Activated CD4-positive, alpha-beta T cell treated with anti-CD3 and anti-CD28 coated beads for 1 hour (primary cell): ENCODE results near the gene TMEM171.

Experiments
- DNase-seq: peaks from one replicate; pipeline ENCODE4 v3.0.0-alpha.2; 2020

TMEM171 gene

GRCh38 chr5:73121119-73121463, 716 bp downstream of the TMEM171 start:
- no peak for DNase-seq

- DNase-seq = no peak
These were observed 2.8 kb downstream of the TMEM171 start for GRCh38 chr5:73122875-73123810.

DNA sequence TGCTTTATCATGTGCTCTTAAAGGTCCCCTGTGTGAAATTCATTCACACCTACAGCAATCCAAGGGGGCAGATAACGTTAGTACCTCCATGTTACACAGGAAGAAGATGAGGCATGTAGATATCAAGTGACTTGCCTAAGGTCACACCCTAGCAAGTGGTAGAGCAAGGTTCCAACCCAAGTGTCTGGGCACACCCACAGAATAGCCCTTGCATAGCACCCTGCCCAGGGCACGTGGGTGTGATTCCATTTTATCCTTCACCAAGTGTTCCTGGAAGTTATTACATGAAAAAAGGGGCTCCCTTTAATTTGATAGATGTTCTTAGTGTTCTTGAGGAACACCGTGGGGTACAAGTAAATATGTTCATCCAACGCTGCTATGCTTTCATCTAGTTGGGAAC, 4.9 kb downstream of the TMEM171 start:
- no peak for DNase-seq

- DNase-seq = no peak
These were observed 6.0 kb downstream of the TMEM171 start for GRCh38 chr5:73126381-73126780.

DNA sequence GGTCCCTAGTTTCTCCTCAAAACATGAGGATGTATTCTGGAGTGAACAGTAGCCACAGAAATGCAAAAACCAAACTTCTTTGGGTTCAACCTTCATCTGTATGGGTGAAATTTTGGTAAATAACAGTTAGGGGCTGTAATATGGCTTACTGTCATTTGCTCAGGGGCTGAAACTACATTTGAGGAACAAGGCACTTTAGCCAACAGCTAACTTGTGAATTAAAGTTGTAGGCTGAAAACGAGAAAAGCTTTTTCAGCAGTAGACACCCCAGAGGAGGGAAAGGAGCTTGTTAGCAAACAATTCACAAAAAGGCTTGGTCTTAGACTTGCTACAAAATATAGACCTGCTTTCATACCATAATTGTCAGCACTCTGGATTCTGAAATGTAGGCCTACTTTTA, 6.6 kb downstream of the TMEM171 start:
- DNase-seq = no peak

- no peak for DNase-seq
These were observed 8.8 kb downstream of the TMEM171 start for GRCh38 chr5:73129143-73129542.

GRCh38 chr5:73130811-73131210, 10.4 kb downstream of the TMEM171 start:
- no peak for DNase-seq

DNA sequence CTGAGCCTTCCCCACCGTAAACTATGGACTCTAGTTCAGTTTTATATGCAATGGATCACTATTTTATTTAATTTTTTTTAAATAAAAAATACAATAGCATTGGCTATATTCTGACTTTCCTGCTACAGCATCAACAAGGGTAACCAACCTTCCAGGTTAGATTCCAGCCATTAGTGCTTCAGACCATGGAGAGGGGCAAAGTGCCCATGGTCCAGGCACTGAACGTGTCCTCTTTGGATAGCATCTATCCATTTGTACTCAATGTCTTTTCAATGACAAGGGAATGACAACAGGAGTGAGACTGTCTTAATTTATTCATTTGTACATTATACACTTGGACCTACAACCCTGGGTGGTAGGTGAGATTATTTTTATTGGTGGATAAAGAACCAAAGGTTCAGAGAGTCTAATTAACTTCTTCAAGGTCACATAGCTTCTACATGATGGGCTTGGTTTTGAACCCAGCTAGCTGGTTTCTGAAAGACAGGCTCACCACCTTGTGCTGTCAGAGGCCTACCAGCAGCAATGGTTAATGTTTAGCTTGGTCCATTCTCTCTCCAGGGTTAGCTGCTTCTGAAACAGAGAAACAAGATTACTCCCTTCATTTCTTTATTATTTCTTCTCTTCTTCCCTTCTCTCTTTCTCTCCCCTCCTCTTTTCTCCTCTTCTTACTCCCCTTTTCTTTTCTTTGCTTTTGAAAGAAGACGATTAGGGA, 11.5 kb downstream of the TMEM171 start:
- DNase-seq = no peak

DNA sequence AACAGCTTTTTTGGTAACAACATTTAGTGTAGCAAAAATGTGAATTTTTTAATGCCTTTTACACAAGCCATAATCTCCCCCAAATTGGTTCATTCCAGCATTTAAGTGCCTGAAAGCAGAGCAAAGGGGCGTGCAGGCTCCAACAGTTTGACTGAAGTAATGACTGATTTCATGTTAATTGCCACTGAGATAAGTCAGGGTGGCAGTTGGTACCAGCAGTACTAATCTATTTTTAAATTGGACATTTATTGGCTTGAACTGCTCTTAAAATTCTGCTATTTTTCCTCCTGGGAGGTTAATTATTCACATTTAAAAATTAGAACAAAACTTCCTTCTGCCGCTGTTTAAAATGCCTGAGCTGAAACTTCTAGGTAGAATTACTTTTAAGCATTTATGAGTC, 12.4 kb downstream of the TMEM171 start:
- DNase-seq = no peak

- DNase-seq = no peak
These were observed 14.6 kb downstream of the TMEM171 start for GRCh38 chr5:73135021-73135420.

DNA sequence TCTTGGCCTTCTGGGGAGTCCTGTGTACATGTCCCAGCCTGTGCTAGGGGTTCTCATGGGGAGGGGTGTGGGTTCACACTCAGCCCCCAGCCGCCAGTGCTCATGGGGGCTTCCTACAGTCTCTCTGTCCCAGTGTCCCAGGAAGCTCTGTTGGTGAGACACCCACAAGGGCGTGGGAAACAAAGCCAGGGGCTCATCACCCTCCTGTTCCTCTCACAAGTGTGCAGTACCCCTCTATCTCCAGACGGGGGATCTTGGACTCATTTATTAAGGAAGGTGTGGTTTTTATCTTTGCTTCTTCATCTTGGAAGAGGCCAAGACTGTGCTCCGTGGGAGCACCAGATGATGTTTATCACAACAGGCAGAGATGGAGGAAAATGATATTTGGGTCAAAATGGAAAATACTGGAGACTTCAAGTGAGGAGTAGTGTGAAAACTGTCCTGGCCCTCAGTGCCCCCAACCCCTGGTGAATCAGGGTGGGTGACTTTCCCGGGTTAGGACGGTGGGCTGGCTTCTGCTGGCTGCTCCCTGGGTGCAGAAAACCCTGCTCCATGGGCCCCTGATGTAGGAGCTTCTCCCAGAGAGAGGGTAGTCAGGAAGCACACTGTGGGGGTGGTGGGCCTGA, 15.2 kb downstream of the TMEM171 start:
- no peak for DNase-seq

GRCh38 chr5:73136055-73136562, 15.7 kb downstream of the TMEM171 start:
- DNase-seq = no peak

DNA sequence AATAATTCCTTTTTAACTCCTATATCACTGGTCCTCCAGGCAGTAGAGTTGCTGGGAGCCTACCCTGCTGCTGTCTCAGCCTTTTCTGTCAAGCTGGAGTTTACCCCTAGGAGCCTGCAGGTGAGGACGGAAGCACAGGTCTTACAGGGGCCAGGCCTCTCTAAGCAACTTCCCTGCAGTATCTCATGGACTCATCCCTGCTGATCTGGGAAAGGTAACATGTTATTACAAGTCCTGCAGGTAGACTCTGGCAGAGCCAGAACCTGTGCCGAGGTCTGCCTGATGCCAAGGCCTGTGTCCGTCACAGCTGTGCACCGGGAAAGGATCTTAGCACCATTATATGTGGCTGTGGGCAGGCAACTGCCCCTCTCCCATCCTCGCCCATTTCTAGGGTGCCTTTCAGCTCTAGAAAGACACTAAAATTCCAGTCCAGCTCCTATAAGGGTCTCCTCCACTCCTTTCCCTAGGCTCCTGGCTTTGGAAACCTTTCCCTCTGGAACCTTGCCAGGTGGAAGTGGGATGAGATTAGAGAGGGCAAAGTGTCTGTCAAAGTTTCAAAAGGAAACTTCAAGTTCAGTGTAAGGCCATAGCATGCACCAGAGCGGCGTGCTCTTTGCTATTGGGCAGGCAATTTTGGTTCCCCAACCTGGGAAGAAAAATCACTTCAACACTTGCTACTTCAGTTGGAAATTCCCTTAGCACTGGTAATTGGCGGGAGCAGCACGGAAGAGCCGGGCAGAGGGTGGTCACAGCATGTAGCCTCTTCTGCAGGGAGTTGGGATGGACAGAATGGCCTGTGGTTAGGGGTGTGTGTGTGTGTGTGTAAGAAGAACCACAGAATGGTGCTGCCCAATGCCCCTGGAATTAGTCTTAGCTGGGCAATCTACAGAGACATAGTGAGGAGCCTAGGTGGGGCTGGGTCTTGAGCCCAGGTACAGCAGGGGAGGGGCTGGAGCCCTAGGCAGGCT, 17.5 kb downstream of the TMEM171 start:
- DNase-seq = no peak

- no peak for DNase-seq
These were observed 19.1 kb downstream of the TMEM171 start for GRCh38 chr5:73139485-73139884.

GRCh38 chr5:73140801-73141200, 20.4 kb downstream of the TMEM171 start:
- no peak for DNase-seq

GRCh38 chr5:73142035-73142434, 21.7 kb downstream of the TMEM171 start:
- no peak for DNase-seq

DNA sequence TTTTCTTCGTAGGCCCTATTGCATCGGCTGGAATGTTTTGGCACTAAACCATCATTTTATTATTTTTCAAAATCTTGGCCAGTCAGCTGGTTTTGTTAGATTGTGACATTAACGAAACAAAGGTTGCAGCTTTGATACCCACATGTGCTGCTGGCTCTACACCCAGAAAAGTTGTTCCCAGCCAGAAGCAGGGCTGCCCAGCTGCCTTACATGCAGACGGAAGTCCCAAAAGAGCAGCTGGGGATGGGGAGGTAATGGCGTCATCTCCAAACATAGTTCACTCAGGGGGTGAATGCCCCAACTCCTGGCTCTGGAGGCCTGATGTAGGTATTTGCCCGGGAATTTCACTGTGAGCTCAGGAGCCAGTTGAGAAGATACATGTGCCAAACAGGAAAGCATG, 23.3 kb downstream of the TMEM171 start:
- DNase-seq = no peak

DNA sequence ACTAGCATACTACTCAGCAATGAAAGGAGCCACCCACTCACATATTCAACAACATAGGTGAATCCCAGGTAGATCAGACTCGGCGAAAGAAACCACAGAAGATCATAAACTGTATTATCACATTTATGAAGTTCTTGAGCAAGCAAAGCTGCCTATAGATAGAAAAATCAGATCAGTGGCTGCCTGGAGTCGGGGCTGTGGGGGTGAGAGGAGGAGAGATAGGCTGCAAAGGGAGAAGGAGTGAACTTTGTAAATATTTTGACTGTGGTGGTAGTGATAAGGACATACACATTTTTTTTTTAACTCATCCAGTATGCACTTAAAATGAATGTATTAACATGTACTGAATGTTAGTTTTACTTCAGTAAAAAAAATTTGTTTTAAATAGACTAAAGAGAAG, 29.2 kb downstream of the TMEM171 start:
- no peak for DNase-seq

DNA sequence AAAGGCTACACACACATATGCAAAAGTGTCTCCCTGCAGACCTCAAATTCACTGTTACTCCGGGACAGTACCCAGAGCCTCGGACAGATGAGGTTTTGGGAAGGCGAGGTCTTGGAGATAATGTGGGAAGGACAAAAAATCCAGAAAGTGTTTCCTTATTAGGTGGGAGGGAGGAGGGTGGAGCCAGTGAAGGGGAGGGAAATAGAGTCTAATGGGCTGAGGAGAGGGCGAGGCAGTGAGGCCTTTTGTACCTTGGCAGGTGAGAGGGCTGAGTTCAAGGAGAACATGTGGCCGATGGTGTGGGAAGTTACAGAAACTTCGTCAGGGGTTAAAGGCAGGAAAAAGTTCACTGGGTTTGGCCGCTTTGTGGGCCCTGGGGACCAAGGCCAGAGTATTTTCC, 30.5 kb downstream of the TMEM171 start:
- no peak for DNase-seq

DNA sequence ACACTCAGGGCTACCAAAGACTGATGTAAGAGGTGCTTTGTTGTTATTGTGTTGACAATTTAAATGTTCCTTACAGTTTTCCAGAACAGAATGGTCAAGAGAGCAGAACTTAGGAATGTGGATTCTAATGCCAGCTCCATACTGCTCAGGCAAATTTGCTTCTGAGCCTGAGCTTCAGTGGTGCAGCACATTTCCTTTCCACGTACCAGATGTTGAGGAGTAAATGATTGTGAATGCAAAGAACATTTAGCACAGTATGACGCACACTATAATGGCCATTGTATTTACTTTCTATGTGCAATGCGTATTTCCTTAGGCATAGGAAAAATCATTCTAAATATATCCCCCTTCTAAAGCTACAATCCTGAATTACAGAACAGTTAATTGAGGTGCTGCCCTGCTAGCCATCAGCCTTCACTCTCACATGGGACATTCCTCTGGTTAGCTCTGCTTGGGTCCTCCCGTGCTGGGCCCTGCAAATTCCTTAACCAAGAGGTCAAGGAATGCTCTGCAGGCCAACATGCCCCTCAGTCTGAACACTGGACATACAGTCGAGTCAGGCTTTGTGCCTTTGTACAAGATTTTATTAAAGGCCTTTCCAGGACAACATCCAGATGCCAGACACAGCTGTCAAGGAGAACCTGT, 31.5 kb downstream of the TMEM171 start:
- DNase-seq = no peak

GRCh38 chr5:73152411-73153388, 32.3 kb downstream of the TMEM171 start:
- DNase-seq = no peak
